Measurements from ENCODE around the gene UNG.

- TF ChIP-seq CTCF (IDR thresholded peaks at IDR 0.05) (no peak), POLR2A (IDR thresholded peaks at IDR 0.05) (no peak), EP300 (IDR thresholded peaks at IDR 0.05) (no peak)
These were observed 27.8 kb upstream of the UNG start for GRCh38 chr12:109069307-109070271.

Data from suprapubic skin (tissue), 3 donors.